ENCODE data around the gene FAM186B.

FAM186B gene

DNA sequence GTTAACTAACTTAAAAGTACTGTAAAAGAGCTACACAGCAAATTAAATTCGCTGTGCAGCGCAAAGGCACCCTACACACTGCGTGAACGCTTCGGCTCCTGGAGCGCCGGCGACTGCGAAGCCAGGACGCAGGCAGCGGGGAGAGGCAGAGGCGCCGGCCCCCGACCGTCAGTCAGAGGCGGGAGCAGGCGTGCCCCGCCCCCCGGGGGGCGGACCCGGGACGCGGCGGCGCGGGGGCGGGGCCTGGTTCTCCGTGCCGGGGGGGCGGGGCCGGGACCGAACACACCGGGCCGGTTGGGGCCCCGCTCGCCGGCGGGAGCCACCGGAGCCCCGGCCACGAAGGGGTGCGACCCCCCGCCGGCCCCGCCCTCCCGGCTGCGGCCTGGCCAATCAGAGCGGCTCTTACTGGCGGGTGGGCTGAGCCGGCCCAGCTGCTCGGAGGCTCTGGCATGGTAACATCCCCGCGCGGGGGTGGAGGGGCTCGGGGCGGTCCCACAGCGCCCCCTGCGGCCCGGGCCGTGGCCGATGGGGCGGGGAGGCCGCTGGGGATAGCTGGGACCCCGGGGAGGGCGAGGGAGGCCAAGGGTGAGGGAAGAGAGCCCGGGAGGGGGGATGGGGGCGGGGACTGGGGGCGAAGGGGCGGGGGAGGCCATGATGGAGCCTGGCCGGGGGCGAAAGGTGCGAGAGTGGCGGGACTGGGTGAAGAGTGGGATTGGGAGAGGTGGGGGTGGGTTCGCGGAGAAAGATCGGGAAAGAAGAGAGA is 17.9 kb upstream of the FAM186B start, which contains the start of gene PRPF40B (continued):
- TF ChIP-seq ZNF791 (tag by site-specific recombination; IDR thresholded peaks at IDR 0.05) (no peak), ZNF654 (tag by site-specific recombination; IDR thresholded peaks at IDR 0.05; ENCODE audit: low read depth) (no peak), ZNF202 (tag by site-specific recombination; IDR thresholded peaks at IDR 0.05; ENCODE audit: borderline replicate concordance) (no peak), KLF7 (tag by site-specific recombination; IDR thresholded peaks at IDR 0.05; ENCODE audit: borderline replicate concordance) (no peak), ZNF132 (tag by site-specific recombination; IDR thresholded peaks at IDR 0.05; ENCODE audit: borderline replicate concordance) (no peak), ZNF792 (tag by site-specific recombination; IDR thresholded peaks at IDR 0.05) (no peak), ZNF211 (tag by site-specific recombination; IDR thresholded peaks at IDR 0.05; ENCODE audit: low read depth) (no peak), BCL11B (tag by site-specific recombination; IDR thresholded peaks at IDR 0.05; ENCODE audit: low read depth) (no peak), ZNF768 (tag by site-specific recombination; IDR thresholded peaks at IDR 0.05) (0 out of 2 replicates have a peak, but pooled peaks have one; percentile 27), ZNF600 (tag by site-specific recombination; IDR thresholded peaks at IDR 0.05) (no peak), ZNF140 (tag by site-specific recombination; IDR thresholded peaks at IDR 0.05) (no peak), ZNF837 (tag by site-specific recombination; IDR thresholded peaks at IDR 0.05) (no peak), ZBTB1 (tag by site-specific recombination; IDR thresholded peaks at IDR 0.05) (no peak), ZNF610 (tag by site-specific recombination; IDR thresholded peaks at IDR 0.05; ENCODE audit: borderline replicate concordance) (no peak), ZNF621 (tag by site-specific recombination; IDR thresholded peaks at IDR 0.05) (no peak), ZNF785 (tag by site-specific recombination; IDR thresholded peaks at IDR 0.05) (no peak), ZNF624 (tag by site-specific recombination; IDR thresholded peaks at IDR 0.05) (no peak), ZNF529 (tag by site-specific recombination; IDR thresholded peaks at IDR 0.05; ENCODE audit: insufficient replicate concordance) (no peak), ZNF48 (tag by site-specific recombination; IDR thresholded peaks at IDR 0.05) (no peak), ZNF10 (tag by site-specific recombination; IDR thresholded peaks at IDR 0.05) (no peak), ZNF121 (tag by site-specific recombination; IDR thresholded peaks at IDR 0.05) (no peak), ZNF510 (tag by site-specific recombination; IDR thresholded peaks at IDR 0.05; ENCODE audit: insufficient replicate concordance) (no peak), GLI4 (tag by site-specific recombination; IDR thresholded peaks at IDR 0.05) (no peak)
- TF ChIP-seq, protein P1, sequence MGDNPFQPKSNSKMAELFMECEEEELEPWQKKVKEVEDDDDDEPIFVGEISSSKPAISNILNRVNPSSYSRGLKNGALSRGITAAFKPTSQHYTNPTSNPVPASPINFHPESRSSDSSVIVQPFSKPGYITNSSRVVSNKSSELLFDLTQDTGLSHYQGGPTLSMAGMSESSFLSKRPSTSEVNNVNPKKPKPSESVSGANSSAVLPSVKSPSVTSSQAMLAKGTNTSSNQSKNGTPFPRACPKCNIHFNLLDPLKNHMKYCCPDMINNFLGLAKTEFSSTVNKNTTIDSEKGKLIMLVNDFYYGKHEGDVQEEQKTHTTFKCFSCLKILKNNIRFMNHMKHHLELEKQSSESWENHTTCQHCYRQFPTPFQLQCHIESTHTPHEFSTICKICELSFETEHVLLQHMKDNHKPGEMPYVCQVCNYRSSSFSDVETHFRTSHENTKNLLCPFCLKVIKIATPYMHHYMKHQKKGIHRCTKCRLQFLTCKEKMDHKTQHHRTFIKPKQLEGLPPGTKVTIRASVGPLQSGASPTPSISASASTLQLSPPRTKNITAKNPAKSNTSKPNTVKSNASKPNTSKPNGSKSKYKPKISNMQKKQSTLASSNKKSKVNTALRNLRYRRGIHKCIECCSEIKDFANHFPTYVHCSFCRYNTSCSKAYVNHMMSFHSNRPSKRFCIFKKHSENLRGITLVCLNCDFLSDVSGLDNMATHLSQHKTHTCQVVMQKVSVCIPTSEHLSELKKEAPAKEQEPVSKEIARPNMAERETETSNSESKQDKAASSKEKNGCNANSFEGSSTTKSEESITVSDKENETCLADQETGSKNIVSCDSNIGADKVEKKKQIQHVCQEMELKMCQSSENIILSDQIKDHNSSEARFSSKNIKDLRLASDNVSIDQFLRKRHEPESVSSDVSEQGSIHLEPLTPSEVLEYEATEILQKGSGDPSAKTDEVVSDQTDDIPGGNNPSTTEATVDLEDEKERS (tag by site-specific recombination; IDR thresholded peaks at IDR 0.05) = no peak
- TF ChIP-seq, protein P2, sequence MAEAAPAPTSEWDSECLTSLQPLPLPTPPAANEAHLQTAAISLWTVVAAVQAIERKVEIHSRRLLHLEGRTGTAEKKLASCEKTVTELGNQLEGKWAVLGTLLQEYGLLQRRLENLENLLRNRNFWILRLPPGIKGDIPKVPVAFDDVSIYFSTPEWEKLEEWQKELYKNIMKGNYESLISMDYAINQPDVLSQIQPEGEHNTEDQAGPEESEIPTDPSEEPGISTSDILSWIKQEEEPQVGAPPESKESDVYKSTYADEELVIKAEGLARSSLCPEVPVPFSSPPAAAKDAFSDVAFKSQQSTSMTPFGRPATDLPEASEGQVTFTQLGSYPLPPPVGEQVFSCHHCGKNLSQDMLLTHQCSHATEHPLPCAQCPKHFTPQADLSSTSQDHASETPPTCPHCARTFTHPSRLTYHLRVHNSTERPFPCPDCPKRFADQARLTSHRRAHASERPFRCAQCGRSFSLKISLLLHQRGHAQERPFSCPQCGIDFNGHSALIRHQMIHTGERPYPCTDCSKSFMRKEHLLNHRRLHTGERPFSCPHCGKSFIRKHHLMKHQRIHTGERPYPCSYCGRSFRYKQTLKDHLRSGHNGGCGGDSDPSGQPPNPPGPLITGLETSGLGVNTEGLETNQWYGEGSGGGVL (tag by site-specific recombination; IDR thresholded peaks at IDR 0.05) = peak; percentile 65; the same call in 1 of the 2 replicates
- TF ChIP-seq, protein P3, sequence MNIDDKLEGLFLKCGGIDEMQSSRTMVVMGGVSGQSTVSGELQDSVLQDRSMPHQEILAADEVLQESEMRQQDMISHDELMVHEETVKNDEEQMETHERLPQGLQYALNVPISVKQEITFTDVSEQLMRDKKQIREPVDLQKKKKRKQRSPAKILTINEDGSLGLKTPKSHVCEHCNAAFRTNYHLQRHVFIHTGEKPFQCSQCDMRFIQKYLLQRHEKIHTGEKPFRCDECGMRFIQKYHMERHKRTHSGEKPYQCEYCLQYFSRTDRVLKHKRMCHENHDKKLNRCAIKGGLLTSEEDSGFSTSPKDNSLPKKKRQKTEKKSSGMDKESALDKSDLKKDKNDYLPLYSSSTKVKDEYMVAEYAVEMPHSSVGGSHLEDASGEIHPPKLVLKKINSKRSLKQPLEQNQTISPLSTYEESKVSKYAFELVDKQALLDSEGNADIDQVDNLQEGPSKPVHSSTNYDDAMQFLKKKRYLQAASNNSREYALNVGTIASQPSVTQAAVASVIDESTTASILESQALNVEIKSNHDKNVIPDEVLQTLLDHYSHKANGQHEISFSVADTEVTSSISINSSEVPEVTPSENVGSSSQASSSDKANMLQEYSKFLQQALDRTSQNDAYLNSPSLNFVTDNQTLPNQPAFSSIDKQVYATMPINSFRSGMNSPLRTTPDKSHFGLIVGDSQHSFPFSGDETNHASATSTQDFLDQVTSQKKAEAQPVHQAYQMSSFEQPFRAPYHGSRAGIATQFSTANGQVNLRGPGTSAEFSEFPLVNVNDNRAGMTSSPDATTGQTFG (tag by site-specific recombination; IDR thresholded peaks at IDR 0.05; ENCODE audit: borderline replicate concordance) = no peak
- TF ChIP-seq, protein P4, sequence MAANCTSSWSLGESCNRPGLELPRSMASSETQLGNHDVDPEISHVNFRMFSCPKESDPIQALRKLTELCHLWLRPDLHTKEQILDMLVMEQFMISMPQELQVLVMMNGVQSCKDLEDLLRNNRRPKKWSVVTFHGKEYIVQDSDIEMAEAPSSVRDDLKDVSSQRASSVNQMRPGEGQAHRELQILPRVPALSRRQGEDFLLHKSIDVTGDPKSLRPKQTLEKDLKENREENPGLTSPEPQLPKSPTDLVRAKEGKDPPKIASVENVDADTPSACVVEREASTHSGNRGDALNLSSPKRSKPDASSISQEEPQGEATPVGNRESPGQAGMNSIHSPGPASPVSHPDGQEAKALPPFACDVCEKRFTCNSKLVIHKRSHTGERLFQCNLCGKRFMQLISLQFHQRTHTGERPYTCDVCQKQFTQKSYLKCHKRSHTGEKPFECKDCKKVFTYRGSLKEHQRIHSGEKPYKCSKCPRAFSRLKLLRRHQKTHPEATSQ (tag by site-specific recombination; IDR thresholded peaks at IDR 0.05) = no peak
- TF ChIP-seq, protein P5, sequence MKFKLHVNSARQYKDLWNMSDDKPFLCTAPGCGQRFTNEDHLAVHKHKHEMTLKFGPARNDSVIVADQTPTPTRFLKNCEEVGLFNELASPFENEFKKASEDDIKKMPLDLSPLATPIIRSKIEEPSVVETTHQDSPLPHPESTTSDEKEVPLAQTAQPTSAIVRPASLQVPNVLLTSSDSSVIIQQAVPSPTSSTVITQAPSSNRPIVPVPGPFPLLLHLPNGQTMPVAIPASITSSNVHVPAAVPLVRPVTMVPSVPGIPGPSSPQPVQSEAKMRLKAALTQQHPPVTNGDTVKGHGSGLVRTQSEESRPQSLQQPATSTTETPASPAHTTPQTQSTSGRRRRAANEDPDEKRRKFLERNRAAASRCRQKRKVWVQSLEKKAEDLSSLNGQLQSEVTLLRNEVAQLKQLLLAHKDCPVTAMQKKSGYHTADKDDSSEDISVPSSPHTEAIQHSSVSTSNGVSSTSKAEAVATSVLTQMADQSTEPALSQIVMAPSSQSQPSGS (tag by site-specific recombination; IDR thresholded peaks at IDR 0.05; ENCODE audit: low read depth) = no peak
- TF ChIP-seq, protein P6, sequence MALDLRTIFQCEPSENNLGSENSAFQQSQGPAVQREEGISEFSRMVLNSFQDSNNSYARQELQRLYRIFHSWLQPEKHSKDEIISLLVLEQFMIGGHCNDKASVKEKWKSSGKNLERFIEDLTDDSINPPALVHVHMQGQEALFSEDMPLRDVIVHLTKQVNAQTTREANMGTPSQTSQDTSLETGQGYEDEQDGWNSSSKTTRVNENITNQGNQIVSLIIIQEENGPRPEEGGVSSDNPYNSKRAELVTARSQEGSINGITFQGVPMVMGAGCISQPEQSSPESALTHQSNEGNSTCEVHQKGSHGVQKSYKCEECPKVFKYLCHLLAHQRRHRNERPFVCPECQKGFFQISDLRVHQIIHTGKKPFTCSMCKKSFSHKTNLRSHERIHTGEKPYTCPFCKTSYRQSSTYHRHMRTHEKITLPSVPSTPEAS (tag by site-specific recombination; IDR thresholded peaks at IDR 0.05) = no peak

Data from HEK293 (cell line).